ENCODE data around the gene SLC24A1. TPM values are rescaled to one million over a fixed set of nuclear protein-coding genes. Genes with fewer than 3 reads are reported as not detected.

SLC24A1 gene
- total RNA-seq, 1 donor from 2014 or later, result 8.9 TPM

DNA sequence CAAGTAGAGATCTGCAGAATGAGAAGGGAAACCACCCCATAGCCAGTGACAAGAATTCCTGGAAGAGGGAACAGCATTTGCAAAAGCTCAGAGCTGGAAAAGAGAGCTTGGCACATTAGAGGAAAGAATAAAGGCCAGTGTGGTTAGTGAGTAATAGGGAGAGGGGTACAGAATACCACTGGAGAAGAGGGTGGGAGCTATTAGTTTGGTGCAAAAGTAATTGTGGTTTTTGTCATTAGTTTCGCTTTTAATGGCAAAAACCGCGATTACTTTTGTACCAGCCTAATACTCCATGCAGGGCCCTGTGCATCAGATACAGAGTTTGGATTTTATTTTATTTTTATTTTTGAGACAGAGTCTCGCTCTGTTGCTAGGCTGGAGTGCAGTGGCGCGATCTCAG is 9.8 kb downstream of the SLC24A1 start:
- no peak for DNase-seq (ENCODE audit: low read depth)
- no peak overlapping the region for H3K4me3 ChIP-seq (ENCODE audit: low read depth, low read length)
- TF ChIP-seq, protein P1, sequence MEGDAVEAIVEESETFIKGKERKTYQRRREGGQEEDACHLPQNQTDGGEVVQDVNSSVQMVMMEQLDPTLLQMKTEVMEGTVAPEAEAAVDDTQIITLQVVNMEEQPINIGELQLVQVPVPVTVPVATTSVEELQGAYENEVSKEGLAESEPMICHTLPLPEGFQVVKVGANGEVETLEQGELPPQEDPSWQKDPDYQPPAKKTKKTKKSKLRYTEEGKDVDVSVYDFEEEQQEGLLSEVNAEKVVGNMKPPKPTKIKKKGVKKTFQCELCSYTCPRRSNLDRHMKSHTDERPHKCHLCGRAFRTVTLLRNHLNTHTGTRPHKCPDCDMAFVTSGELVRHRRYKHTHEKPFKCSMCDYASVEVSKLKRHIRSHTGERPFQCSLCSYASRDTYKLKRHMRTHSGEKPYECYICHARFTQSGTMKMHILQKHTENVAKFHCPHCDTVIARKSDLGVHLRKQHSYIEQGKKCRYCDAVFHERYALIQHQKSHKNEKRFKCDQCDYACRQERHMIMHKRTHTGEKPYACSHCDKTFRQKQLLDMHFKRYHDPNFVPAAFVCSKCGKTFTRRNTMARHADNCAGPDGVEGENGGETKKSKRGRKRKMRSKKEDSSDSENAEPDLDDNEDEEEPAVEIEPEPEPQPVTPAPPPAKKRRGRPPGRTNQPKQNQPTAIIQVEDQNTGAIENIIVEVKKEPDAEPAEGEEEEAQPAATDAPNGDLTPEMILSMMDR (conservative IDR thresholded peaks at IDR 0.05; ENCODE audit: low read depth, low read length), result no peak

DNA sequence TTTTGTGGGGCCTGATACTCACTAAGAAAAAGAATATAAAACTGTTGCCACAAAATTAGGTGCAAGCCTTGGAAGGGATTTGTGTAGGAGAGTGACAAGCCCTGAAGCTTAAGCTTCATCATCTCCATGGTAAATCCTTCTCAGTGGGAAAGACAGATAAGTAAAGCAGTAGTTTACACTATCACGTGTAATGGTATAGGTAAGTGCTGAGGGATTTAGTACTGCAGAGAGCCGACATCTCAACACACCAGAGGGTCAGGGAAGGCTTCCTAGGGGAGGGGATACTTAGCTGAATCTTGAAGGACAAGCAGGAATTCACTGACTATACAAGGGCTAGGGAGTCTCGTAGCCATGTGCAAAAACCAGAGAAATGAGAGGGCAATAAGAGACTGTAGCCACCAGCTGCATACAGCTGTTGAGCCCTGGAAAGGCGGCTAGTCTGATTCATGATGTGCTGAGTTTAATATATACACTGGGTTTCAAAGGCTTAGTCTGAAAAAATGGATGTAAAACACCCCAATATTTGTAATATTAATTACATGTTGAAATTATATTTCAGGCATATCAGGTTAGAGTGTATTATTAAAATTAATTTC is 11.1 kb downstream of the SLC24A1 start:
- TF ChIP-seq, protein P1 (conservative IDR thresholded peaks at IDR 0.05; ENCODE audit: low read depth, low read length), result no peak
- no peak overlapping the region for H3K4me3 ChIP-seq (ENCODE audit: low read depth, low read length)
- DNase-seq (ENCODE audit: low read depth), result no peak

DNA sequence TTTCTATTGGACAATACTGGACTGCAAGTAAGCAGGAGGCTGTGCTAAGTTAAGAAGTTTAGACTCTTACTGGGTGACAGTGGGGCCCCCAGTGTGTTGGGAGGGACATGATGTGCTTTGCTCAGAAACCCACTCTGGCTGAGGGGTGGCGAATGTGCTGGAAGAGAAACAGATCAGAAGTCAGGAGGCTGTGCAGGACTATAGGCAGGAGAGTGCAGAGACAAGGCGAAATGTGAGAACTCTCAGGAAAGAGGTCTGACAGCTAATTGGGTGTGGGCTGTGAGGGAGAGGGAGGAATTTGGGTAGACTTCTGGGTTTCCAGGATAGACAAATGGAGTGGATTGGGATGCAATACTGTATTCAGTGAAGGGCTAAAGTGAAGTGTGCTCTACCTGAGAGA is 12.0 kb downstream of the SLC24A1 start:
- no peak for DNase-seq (ENCODE audit: low read depth)
- no peak overlapping the region for H3K4me3 ChIP-seq (ENCODE audit: low read depth, low read length)
- TF ChIP-seq, protein P1 (conservative IDR thresholded peaks at IDR 0.05; ENCODE audit: low read depth, low read length), result no peak

DNA sequence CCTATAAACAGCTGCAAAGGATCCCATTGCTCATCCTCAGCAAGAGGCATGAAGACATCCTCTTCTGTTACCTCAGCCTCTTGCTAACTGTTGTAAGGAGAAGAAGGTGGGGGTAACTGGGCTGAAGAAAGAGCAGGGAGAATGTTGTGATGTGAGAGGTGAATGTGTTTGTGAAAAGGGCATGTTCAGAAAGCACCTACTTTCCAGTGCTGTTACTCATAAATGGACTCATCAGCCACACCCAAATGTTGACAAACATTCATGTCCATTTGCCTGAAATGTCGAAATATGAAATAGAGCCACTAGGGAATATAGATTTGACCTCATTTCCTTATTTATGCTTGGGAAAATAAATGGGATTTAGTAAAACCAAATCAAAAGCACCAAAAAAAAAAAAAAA is 12.6 kb downstream of the SLC24A1 start:
- TF ChIP-seq, protein P1 (conservative IDR thresholded peaks at IDR 0.05; ENCODE audit: low read depth, low read length), result no peak
- no peak for DNase-seq (ENCODE audit: low read depth)
- H3K4me3 ChIP-seq (ENCODE audit: low read depth, low read length), result no peak overlapping the region

DNA sequence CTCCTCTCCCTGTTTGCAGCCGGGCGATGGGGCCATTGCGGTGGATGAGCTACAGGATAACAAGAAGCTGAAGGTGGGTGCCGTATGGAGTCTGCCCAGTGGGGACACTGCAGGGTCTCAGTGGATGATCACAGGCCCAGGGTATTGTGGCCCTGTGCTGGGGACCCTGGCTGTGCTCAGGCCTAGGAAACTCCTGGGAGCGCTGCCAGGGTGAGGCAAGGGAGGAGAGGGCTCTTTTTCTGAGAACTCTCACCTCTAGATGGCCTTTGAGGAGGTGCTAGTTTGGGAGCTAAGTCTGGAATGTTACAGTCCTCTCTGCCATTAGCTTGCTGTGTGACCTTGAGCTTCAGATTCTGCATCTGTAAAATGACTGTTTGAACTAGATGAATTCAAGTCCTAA is 16.4 kb downstream of the SLC24A1 start:
- no peak overlapping the region for H3K4me3 ChIP-seq (ENCODE audit: low read depth, low read length)
- TF ChIP-seq, protein P1 (conservative IDR thresholded peaks at IDR 0.05; ENCODE audit: low read depth, low read length), result no peak
- no peak for DNase-seq (ENCODE audit: low read depth)

DNA sequence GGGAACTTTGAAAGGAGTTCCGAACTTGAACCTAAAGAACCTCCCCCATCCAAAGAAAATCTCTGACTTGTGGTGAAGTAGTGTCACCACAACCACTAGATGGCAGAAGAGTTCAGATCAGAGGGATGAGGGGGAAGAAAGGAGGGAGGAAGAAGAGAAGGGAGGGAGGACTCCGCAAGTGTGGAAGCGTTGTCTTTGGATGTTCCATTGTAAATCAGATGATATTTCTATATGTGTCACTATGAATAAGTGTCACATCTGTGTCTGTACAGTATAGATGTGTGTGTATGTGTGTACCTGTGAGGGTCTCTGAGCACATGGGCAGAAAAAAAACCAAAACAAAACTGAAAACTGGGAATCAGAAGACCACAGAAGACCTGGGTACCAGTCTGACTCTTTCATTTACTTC is 16.9 kb downstream of the SLC24A1 start:
- no peak overlapping the region for H3K4me3 ChIP-seq (ENCODE audit: low read depth, low read length)
- DNase-seq (ENCODE audit: low read depth), result no peak
- TF ChIP-seq, protein P1 (conservative IDR thresholded peaks at IDR 0.05; ENCODE audit: low read depth, low read length), result peak; percentile 92

DNA sequence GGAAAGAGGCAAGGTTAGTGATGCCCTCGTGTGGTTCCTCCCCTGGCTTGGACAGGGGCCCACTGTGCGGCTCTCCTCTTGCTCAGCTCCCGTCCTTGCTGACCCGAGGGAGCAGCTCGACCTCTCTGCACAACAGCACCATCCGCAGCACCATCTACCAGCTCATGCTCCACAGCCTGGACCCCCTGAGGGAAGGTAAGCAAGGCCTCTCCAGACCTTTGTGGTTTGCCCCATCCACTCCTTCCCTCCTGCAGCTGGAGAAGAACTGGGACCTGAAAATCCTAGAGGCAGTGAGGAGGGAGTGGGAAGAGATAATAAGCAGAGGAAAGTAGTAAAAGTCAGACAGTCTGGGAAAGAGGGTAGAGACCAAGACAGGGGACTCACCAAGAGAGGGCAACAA is 17.8 kb downstream of the SLC24A1 start:
- TF ChIP-seq, protein P1 (conservative IDR thresholded peaks at IDR 0.05; ENCODE audit: low read depth, low read length), result no peak
- no peak for DNase-seq (ENCODE audit: low read depth)
- H3K4me3 ChIP-seq (ENCODE audit: low read depth, low read length), result no peak overlapping the region
